ENCODE data around the gene CCDC80.

The CCDC80 gene

GRCh38 chr3:112651071-112651470, 10.1 kb upstream of the CCDC80 start:
- Histone ChIP-seq H3K9me2 (ENCODE audit: low read depth, low read length) (no peaks in the 10 kb centered on the region), H3K9ac (ENCODE audit: low read length) (no peak overlapping the region), H3K27ac (ENCODE audit: low read depth, low read length, poor library complexity, severe bottlenecking) (no peak overlapping the region), H3K27me3 (ENCODE audit: insufficient read depth, low read length) (no peaks in the 10 kb centered on the region), H3K4me1 (ENCODE audit: insufficient read depth, low read length, severe bottlenecking) (no peaks in the 10 kb centered on the region), H3K79me2 (ENCODE audit: insufficient read depth, low read length) (no peaks in the 10 kb centered on the region), H3F3A (ENCODE audit: insufficient read depth, low read length) (no peaks in the 10 kb centered on the region), H3K4me3 (ENCODE audit: low read depth, low read length, poor library complexity, severe bottlenecking) (no peak overlapping the region), H3K4me2 (ENCODE audit: low read length) (no peak overlapping the region), H3K36me3 (ENCODE audit: insufficient read depth, low read length) (no peaks in the 10 kb centered on the region), H4K20me1 (ENCODE audit: insufficient read depth, low read length) (no peaks in the 10 kb centered on the region), H3K9me3 (ENCODE audit: low read length) (no peaks in the 10 kb centered on the region), H2AFZ (ENCODE audit: low read length) (no peak overlapping the region)
- TF ChIP-seq EZH2 (IDR thresholded peaks at IDR 0.05; ENCODE audit: borderline replicate concordance, low read length): no peak
- TF ChIP-seq, protein P1, sequence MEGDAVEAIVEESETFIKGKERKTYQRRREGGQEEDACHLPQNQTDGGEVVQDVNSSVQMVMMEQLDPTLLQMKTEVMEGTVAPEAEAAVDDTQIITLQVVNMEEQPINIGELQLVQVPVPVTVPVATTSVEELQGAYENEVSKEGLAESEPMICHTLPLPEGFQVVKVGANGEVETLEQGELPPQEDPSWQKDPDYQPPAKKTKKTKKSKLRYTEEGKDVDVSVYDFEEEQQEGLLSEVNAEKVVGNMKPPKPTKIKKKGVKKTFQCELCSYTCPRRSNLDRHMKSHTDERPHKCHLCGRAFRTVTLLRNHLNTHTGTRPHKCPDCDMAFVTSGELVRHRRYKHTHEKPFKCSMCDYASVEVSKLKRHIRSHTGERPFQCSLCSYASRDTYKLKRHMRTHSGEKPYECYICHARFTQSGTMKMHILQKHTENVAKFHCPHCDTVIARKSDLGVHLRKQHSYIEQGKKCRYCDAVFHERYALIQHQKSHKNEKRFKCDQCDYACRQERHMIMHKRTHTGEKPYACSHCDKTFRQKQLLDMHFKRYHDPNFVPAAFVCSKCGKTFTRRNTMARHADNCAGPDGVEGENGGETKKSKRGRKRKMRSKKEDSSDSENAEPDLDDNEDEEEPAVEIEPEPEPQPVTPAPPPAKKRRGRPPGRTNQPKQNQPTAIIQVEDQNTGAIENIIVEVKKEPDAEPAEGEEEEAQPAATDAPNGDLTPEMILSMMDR (IDR thresholded peaks at IDR 0.05; ENCODE audit: low read length): no peak

GRCh38 chr3:112650482-112650881, 9.5 kb upstream of the CCDC80 start:
- Histone ChIP-seq H3K9me2 (ENCODE audit: low read depth, low read length) (no peaks in the 10 kb centered on the region), H3F3A (ENCODE audit: insufficient read depth, low read length) (no peaks in the 10 kb centered on the region), H3K27ac (ENCODE audit: low read depth, low read length, poor library complexity, severe bottlenecking) (no peak overlapping the region), H3K9ac (ENCODE audit: low read length) (no peak overlapping the region), H3K27me3 (ENCODE audit: insufficient read depth, low read length) (no peaks in the 10 kb centered on the region), H3K9me3 (ENCODE audit: low read length) (no peaks in the 10 kb centered on the region), H4K20me1 (ENCODE audit: insufficient read depth, low read length) (no peaks in the 10 kb centered on the region), H3K36me3 (ENCODE audit: insufficient read depth, low read length) (no peaks in the 10 kb centered on the region), H3K4me2 (ENCODE audit: low read length) (no peak overlapping the region), H3K4me1 (ENCODE audit: insufficient read depth, low read length, severe bottlenecking) (no peaks in the 10 kb centered on the region), H3K79me2 (ENCODE audit: insufficient read depth, low read length) (no peaks in the 10 kb centered on the region), H3K4me3 (ENCODE audit: low read depth, low read length, poor library complexity, severe bottlenecking) (no peak overlapping the region), H2AFZ (ENCODE audit: low read length) (no peak overlapping the region)
- TF ChIP-seq EZH2 (IDR thresholded peaks at IDR 0.05; ENCODE audit: borderline replicate concordance, low read length): no peak
- TF ChIP-seq, protein P1 (IDR thresholded peaks at IDR 0.05; ENCODE audit: low read length): no peak

GRCh38 chr3:112649478-112649735, 8.5 kb upstream of the CCDC80 start:
- H3F3A ChIP-seq (ENCODE audit: insufficient read depth, low read length): no peaks in the 10 kb centered on the region
- H3K4me1 ChIP-seq (ENCODE audit: insufficient read depth, low read length, severe bottlenecking): no peaks in the 10 kb centered on the region
- H3K27ac ChIP-seq (ENCODE audit: low read depth, low read length, poor library complexity, severe bottlenecking): no peak overlapping the region
- no peaks in the 10 kb centered on the region for H3K36me3 ChIP-seq (ENCODE audit: insufficient read depth, low read length)
- no peak overlapping the region for H3K4me3 ChIP-seq (ENCODE audit: low read depth, low read length, poor library complexity, severe bottlenecking)
- no peak overlapping the region for H3K9ac ChIP-seq (ENCODE audit: low read length)
- no peaks in the 10 kb centered on the region for H3K9me3 ChIP-seq (ENCODE audit: low read length)
- no peak overlapping the region for H3K4me2 ChIP-seq (ENCODE audit: low read length)
- no peaks in the 10 kb centered on the region for H3K9me2 ChIP-seq (ENCODE audit: low read depth, low read length)
- no peaks in the 10 kb centered on the region for H3K79me2 ChIP-seq (ENCODE audit: insufficient read depth, low read length)
- no peaks in the 10 kb centered on the region for H3K27me3 ChIP-seq (ENCODE audit: insufficient read depth, low read length)
- H4K20me1 ChIP-seq (ENCODE audit: insufficient read depth, low read length): no peaks in the 10 kb centered on the region
- no peak for TF ChIP-seq EZH2 (IDR thresholded peaks at IDR 0.05; ENCODE audit: borderline replicate concordance, low read length)
- TF ChIP-seq, protein P1 (IDR thresholded peaks at IDR 0.05; ENCODE audit: low read length): no peak
- H2AFZ ChIP-seq (ENCODE audit: low read length): no peak overlapping the region

Data from OCI-LY1 (cell line).